HepG2 (cell line): ENCODE results near the gene TCF20. TPM values are rescaled to one million over a fixed set of nuclear protein-coding genes. Genes with fewer than 3 reads are reported as not detected.
A peak's percentile ranks its signal among the peaks of the same experiment; 100 is the strongest.

Source experiments
- DNMT1 ChIP-seq: sonication (generic); formaldehyde crosslinking; IDR thresholded peaks from 2 replicates; pipeline ENCODE4 v1.5.1; 2020; ENCODE audit warnings: mild to moderate bottlenecking, missing genetic modification reagents
- JUN ChIP-seq: sonication (generic); formaldehyde crosslinking; IDR thresholded peaks from 2 replicates; pipeline ENCODE4 v1.4.0; 2020; ENCODE audit warnings: mild to moderate bottlenecking, missing genetic modification reagents
- KDM2A ChIP-seq: sonication (generic); formaldehyde crosslinking; IDR thresholded peaks from 2 replicates; pipeline ENCODE4 v1.4.0; 2020; ENCODE audit warnings: low read depth, missing genetic modification reagents, borderline replicate concordance
- NONO ChIP-seq, 2 experiments: fragments of 450-650 bp in 1 of 2; sonication (generic) in 1 of 2; formaldehyde crosslinking in 1 of 2; IDR thresholded peaks in 1 of 2; conservative IDR thresholded peaks in 1 of 2; 2 replicates each; pipeline versions ENCODE4 v1.6.1 to v1.8.0; 2017 to 2022; ENCODE audit warnings: mild to moderate bottlenecking in 1 of 2, missing genetic modification reagents in 1 of 2, moderate library complexity in 1 of 2
- RARA ChIP-seq: IDR thresholded peaks from 2 replicates; pipeline ENCODE4 v1.6.1; 2016; ENCODE audit warnings: missing genetic modification reagents, missing compliant biosample characterization
- RBM22 ChIP-seq: fragments of 200-400 bp; formaldehyde crosslinking; optimal IDR thresholded peaks from 2 replicates; pipeline ENCODE3; 2017; ENCODE audit warnings: mild to moderate bottlenecking, low read length, moderate library complexity
- ZNF207 ChIP-seq: fragments of 450-650 bp; IDR thresholded peaks from 2 replicates; pipeline ENCODE4 v1.6.1; 2016; ENCODE audit warnings: antibody characterized with exemption, borderline replicate concordance
- ZNF337 ChIP-seq: sonication (generic); formaldehyde crosslinking; IDR thresholded peaks from 2 replicates; pipeline ENCODE4 v1.5.1; 2020; ENCODE audit warnings: missing genetic modification reagents, low read depth, mild to moderate bottlenecking, borderline replicate concordance
- polyA plus RNA-seq, 8 experiments: library from polyadenylated mRNA; depleted of rRNA in 3 of 8; stranded (reverse) in 7 of 8; unstranded in 1 of 8; fragments of >200 nt; fragmentation: Illumina TruSeq in 4 of 8; extraction: Trizol in 4 of 8; gene quantifications; 2 replicates each; pipeline versions ENCODE4 v1.2.1 to v1.2.3, GENCODE V29; 2011 to 2016; ENCODE audit warnings: low read depth in 4 of 8, missing spikeins in 1 of 8, mixed read lengths in 1 of 8; ENCODE audit not compliant: insufficient read depth in 1 of 8
- total RNA-seq, 5 experiments: library from RNA; depleted of rRNA; stranded (reverse); fragments of >200 nt; fragmentation: Illumina TruSeq; extraction: Trizol; gene quantifications; 2 replicates each; pipeline ENCODE4 v1.2.3, GENCODE V29; 2016; ENCODE audit warnings: low read depth in 1 of 5
- TF ChIP-seq, protein P1 (sequence below): sonication (generic); formaldehyde crosslinking; IDR thresholded peaks from 2 replicates; pipeline ENCODE4 v1.4.0; 2020; ENCODE audit warnings: mild to moderate bottlenecking, missing genetic modification reagents
- TF ChIP-seq, protein P2 (sequence below): sonication (generic); formaldehyde crosslinking; IDR thresholded peaks from 2 replicates; pipeline ENCODE4 v1.4.0; 2020; ENCODE audit warnings: missing genetic modification reagents, mild to moderate bottlenecking, borderline replicate concordance
- TF ChIP-seq, protein P3 (sequence below): sonication (generic); formaldehyde crosslinking; IDR thresholded peaks from 2 replicates; pipeline ENCODE4 v1.5.0; 2020; ENCODE audit warnings: missing genetic modification reagents
- TF ChIP-seq, protein P4 (sequence below): IDR thresholded peaks from 2 replicates; pipeline ENCODE4 v1.6.1; 2016; ENCODE audit warnings: missing compliant biosample characterization, missing genetic modification reagents, borderline replicate concordance
- TF ChIP-seq, protein P5 (sequence below): sonication (generic); formaldehyde crosslinking; IDR thresholded peaks from 2 replicates; pipeline ENCODE4 v1.8.1; 2023; ENCODE audit warnings: mild to moderate bottlenecking, moderate library complexity, missing genetic modification reagents

The TCF20 gene
- total and polyA plus RNA-seq, 2 of the 13 experiments (the other 11 are each of a cell fraction or from before 2014, with no cell fraction given), result 12.8 to 23.7 TPM

DNA sequence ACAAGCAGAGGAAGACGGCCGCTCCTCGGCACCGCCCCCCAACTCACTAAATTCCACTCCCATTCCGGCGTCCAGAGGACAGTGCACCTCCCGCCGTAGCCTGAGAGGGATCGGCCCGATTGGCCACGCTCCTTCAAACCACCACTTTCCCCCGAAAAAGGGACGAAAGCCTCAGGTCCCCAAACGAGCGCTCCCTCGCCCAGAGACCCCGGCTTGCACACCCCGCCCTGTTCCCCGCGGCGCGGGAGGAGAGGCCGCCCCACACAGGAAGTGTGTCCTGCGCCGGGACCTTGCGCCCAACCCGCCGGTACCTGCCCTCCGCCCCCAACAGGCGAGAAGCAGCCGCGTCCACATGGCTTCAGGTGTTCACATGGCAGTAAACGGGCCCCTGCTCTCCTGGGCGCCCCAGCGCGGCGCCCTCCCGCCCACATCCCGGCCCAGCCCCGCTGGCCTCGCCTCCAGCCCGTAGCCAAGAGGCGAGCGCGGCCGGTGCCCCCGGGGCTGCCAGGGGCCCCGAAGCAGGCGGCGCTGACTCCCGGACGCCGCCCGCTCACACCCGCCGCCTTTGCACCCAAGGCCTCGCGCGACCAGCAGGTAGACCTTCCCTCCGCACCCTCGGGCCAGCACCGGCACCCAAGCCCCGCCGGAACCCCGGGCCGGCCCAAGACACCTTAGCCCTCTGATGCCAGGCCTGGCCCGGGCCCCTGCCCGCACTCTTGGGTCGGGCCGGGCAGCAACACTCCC, 849 bp downstream of the TCF20 start (continued):
- TF ChIP-seq, protein P1, sequence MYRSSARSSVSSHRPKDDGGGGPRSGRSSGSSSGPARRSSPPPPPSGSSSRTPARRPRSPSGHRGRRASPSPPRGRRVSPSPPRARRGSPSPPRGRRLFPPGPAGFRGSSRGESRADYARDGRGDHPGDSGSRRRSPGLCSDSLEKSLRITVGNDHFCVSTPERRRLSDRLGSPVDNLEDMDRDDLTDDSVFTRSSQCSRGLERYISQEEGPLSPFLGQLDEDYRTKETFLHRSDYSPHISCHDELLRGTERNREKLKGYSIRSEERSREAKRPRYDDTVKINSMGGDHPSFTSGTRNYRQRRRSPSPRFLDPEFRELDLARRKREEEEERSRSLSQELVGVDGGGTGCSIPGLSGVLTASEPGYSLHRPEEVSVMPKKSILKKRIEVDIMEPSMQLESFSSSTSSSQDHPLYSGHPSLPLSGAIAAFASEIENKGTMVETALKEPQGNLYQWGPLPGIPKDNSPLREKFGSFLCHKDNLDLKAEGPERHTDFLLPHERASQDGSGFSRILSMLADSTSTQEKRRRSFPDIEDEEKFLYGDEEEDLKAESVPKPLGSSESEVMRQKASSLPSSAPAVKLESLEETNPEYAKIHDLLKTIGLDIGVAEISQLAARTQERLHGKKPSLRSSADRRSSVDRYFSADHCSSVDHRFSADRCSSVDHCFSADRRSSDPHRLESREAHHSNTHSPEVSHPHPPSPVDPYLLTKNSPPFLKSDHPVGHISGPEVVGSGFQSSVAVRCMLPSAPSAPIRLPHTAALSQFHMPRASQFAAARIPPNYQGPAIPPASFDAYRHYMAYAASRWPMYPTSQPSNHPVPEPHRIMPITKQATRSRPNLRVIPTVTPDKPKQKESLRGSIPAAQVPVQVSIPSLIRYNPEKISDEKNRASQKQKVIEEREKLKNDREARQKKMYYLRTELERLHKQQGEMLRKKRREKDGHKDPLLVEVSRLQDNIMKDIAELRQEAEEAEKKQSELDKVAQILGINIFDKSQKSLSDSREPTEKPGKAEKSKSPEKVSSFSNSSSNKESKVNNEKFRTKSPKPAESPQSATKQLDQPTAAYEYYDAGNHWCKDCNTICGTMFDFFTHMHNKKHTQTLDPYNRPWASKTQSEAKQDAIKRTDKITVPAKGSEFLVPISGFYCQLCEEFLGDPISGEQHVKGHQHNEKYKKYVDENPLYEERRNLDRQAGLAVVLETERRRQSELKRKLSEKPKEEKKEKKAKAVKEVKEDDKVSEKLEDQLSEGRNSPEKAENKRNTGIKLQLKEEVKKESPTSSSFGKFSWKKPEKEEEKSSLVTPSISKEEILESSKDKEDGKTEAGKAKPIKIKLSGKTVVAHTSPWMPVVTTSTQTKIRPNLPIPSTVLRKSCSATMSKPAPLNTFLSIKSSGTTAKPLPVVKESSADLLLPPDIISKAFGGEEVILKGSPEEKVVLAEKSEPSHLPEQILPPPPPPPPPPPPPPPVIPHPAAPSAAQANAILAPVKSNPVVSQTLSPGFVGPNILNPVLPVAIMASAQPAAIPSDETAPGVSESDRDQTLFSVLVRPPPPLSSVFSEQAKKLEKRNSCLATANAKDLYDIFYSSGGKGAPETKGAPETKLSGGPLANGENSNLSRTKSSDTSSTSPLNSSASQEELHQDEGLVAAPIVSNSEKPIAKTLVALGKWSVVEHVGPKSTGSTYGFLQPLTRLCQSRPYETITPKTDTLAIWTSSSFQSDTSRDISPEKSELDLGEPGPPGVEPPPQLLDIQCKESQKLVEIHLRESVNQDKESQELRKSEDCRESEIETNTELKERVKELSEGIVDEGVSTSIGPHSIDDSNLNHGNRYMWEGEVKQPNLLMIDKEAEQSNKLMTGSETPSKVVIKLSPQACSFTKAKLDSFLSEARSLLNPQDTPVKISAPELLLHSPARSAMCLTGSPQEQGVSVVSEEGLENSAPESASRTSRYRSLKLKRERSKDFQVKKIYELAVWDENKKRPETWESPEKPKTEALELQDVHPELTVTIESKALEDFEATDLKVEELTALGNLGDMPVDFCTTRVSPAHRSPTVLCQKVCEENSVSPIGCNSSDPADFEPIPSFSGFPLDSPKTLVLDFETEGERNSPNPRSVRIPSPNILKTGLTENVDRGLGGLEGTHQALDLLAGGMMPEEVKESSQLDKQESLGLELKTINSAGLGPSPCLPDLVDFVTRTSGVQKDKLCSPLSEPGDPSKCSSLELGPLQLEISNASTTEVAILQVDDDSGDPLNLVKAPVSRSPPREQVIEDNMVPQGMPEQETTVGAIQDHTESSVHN, result no peak
- TF ChIP-seq KDM2A (CRISPR knock-in tag), result peak; percentile 68; the same call in 1 of the 2 replicates
- no peak for TF ChIP-seq NONO (IDR thresholded peaks at IDR 0.05)
- 0 out of 2 replicates have a peak, but pooled peaks have one; percentile 49 for TF ChIP-seq NONO (CRISPR knock-in tag; conservative IDR thresholded peaks at IDR 0.05)
- 0 out of 2 replicates have a peak, but pooled peaks have one; percentile 62 for TF ChIP-seq ZNF337 (CRISPR knock-in tag)
- TF ChIP-seq, protein P2, sequence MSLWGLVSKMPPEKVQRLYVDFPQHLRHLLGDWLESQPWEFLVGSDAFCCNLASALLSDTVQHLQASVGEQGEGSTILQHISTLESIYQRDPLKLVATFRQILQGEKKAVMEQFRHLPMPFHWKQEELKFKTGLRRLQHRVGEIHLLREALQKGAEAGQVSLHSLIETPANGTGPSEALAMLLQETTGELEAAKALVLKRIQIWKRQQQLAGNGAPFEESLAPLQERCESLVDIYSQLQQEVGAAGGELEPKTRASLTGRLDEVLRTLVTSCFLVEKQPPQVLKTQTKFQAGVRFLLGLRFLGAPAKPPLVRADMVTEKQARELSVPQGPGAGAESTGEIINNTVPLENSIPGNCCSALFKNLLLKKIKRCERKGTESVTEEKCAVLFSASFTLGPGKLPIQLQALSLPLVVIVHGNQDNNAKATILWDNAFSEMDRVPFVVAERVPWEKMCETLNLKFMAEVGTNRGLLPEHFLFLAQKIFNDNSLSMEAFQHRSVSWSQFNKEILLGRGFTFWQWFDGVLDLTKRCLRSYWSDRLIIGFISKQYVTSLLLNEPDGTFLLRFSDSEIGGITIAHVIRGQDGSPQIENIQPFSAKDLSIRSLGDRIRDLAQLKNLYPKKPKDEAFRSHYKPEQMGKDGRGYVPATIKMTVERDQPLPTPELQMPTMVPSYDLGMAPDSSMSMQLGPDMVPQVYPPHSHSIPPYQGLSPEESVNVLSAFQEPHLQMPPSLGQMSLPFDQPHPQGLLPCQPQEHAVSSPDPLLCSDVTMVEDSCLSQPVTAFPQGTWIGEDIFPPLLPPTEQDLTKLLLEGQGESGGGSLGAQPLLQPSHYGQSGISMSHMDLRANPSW, result no peak
- no peak for TF ChIP-seq ZNF207
- TF ChIP-seq, protein P3, sequence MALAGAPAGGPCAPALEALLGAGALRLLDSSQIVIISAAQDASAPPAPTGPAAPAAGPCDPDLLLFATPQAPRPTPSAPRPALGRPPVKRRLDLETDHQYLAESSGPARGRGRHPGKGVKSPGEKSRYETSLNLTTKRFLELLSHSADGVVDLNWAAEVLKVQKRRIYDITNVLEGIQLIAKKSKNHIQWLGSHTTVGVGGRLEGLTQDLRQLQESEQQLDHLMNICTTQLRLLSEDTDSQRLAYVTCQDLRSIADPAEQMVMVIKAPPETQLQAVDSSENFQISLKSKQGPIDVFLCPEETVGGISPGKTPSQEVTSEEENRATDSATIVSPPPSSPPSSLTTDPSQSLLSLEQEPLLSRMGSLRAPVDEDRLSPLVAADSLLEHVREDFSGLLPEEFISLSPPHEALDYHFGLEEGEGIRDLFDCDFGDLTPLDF (CRISPR knock-in tag), result no peak
- TF ChIP-seq, protein P4, sequence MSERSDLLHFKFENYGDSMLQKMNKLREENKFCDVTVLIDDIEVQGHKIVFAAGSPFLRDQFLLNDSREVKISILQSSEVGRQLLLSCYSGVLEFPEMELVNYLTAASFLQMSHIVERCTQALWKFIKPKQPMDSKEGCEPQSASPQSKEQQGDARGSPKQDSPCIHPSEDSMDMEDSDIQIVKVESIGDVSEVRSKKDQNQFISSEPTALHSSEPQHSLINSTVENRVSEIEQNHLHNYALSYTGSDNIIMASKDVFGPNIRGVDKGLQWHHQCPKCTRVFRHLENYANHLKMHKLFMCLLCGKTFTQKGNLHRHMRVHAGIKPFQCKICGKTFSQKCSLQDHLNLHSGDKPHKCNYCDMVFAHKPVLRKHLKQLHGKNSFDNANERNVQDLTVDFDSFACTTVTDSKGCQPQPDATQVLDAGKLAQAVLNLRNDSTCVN (CRISPR knock-in tag), result peak; percentile 15; the same call in 1 of the 2 replicates
- TF ChIP-seq DNMT1, result no peak
- no peak for TF ChIP-seq JUN
- TF ChIP-seq RARA (CRISPR knock-in tag), result no peak; the same call in 1 of the 2 replicates
- TF ChIP-seq, protein P5, sequence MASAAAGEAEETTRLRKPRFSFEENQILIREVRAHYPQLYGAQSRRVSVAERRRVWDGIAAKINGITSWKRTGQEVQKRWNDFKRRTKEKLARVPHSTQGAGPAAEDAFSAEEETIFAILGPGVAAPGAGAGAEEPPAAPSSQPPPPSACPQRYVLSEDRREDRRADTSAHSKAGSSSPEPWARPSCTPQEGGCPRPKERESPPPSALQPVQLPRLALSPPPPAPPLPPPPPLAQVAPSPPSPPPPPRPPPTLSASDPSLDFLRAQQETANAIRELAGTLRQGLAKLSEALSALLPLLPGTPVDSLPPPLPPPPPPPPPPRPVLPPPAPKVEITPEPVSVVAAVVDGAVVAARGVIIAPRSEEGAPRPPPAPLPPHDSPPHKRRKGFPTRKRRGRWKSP (CRISPR knock-in tag), result peak; percentile 94
- no peak for TF ChIP-seq RBM22
